HG02970 (cell line): ENCODE data around the gene LIPC.
"Not testable (repeated sequence)": the region's sequence is repeated elsewhere in the genome, so short reads cannot be mapped to it uniquely, and the experiment has no call there.

Experiments used
- ATAC-seq: cut with Tn5 transposase; IDR thresholded peaks from one replicate; pipeline ENCODE4 v1.9.1; 2021; ENCODE audit warnings: mild to moderate bottlenecking, moderate library complexity, moderate number of reproducible peaks; ENCODE audit not compliant: unreplicated experiment, low FRiP score

The LIPC gene

DNA sequence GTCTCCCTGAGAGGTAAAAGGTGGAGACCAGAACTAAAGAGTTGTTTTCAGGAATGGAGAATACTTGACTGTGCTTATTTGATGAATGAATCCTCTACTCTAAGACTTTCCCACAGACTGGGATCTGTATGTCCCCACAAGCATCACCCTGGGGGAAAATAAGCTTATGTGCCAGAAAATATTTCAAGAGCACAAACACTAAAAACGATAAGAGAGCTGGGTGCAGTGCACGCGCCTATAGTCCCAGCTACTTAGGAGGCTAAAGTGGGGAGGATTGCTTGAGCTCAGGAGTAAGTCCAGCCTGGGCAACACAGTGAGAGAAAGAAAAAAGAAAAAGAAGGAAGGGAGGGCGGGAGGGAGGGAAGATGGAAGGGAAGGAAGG lies 167.0 kb downstream of the LIPC start:
- ATAC-seq: no peak

DNA sequence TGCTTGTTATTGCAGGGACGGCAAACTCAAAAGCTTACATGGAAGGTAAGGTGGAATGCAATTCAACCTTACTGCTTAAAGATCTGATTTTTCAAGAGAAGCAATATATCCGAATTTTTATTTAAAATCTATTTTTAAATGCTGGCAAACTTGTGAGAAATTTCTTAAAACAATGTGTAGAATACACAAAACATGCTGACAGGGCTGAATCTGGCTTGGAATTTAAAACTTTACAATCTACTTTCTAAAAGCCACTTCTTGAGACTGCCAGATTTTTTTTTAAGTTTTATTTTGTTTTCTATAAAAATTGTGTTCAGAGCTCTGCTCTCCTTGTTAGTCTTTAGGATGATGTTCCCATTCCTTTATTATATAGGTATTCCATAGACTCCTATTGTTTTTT lies 171.0 kb downstream of the LIPC start:
- ATAC-seq: no peak

DNA sequence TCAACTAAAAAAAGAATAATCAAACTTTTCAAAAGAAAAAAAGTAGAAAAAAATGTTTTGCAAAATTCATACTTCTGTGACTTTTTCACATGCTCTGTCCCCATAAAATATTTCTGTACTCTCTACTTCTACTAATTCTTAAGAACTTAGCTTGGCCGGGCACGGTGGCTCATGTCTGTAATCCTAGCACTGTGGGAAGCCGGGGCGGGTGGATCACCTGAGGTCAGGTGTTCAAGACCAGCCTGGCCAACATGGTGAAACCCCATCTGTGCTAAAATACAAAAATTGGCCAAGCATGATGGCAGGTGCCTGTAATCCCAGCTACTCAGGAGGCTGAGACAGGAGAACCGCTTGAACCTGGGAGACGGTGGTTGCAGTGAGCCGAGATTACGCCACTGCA lies 172.1 kb downstream of the LIPC start:
- not testable (repeated sequence) for ATAC-seq

DNA sequence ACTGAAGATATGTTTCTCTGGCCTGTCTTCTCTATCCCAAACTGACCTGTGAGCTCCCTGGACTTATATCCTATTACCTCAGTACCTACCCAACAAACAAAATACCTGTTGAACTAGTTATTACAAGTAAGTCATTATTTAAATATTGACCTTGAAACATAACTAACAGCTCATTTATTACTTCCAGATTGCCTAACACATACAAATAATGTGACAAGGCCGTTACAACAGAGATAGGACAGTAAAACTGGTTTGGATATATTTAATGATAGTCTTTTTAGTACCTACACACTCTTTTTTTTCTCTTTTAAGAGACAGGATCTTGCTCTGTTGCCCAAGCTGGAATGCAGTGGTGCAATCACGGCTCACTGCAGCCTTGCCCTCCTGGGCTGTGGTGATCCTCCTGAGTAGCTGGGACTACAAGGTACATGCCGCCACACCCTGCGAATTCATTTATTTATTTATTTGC lies 172.7 kb downstream of the LIPC start:
- no peak for ATAC-seq

DNA sequence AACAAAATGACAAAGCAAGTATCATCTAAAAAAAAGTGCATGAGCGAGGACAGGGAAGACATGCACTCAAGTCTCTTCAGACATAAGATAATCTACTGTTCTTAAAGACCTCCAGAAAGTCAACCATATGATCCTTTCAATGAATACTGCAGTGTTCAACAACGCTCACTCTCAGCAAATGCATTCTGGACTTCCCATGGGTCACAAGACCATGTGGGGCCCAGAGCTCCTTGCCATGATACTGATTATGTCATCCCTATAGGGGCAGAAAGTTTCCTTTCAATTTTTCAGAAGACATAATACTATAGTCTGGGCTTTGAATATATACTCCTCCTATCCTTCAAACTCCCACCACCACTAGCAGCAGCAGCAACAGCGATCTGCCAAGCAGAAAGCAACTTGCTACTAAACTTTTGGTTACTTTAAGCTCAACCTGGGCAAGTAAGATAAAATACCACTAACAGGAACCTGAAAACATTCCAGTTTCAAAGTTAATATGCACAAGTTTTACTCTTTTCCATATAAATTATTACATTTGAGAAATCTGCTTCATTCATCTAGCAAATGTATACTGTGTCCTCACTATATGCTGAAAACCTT lies 174.2 kb downstream of the LIPC start:
- no peak for ATAC-seq

DNA sequence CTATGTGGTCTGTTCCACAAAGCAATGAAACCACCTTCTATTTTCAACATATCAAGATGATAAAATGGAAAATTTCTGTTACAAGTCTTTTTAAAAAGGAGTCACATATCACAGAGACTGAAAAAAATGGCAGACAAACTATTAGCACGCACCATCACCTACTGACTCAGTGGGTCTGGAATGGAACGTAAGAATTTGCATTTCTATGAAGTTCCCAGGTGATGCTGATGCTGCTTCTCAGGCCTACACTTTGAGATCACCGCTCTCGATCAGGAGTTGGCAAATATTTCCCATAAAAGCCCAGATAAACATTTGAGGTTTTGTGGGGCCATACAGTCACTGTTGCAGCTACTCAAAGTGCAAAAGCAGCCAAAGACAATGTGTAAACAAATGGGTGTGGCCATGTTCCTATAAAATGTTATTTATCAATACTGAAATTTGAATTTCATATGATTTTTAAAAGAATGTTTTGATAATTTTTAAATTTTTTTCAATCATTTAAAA lies 174.8 kb downstream of the LIPC start:
- no peak for ATAC-seq

DNA sequence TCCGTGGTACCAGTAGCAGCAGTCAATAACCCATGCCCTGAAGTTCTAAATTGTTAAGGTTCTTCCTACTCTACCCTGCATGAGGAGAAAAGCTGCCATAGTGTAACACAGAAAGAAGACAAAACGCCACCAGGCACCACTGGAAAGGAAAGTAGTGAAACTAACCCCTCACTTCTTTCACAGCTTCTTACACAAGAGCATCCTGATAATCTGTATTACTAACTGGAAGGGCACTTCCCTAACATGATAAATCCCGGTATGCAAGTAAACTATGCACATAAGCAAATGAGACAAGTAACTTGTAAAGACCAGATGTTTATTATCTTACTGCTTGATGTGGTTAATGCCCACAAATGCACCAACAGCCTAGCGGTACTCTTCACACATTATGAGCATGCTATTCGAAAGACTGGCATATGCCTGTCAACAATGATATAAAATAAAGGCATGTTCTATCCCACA lies 176.4 kb downstream of the LIPC start:
- ATAC-seq: no peak

DNA sequence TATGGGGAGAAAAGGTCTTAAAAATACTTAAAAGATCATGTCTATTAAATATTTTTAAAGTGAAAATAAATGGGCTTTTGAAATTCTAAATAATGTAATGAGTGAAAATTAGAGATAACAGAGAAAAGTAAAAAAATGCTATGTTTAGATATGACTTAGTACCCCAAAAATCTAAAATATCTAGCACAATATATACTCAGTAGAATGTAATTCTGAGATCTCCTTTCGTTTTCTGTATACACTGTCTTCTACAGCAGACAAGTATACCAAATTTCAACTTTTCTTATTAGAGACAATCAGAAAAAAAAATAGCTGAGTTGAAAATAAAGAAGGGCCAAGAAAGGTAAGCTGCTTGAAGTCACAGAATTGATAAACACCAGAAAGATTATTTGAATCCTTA lies 176.9 kb downstream of the LIPC start:
- ATAC-seq: no peak

DNA sequence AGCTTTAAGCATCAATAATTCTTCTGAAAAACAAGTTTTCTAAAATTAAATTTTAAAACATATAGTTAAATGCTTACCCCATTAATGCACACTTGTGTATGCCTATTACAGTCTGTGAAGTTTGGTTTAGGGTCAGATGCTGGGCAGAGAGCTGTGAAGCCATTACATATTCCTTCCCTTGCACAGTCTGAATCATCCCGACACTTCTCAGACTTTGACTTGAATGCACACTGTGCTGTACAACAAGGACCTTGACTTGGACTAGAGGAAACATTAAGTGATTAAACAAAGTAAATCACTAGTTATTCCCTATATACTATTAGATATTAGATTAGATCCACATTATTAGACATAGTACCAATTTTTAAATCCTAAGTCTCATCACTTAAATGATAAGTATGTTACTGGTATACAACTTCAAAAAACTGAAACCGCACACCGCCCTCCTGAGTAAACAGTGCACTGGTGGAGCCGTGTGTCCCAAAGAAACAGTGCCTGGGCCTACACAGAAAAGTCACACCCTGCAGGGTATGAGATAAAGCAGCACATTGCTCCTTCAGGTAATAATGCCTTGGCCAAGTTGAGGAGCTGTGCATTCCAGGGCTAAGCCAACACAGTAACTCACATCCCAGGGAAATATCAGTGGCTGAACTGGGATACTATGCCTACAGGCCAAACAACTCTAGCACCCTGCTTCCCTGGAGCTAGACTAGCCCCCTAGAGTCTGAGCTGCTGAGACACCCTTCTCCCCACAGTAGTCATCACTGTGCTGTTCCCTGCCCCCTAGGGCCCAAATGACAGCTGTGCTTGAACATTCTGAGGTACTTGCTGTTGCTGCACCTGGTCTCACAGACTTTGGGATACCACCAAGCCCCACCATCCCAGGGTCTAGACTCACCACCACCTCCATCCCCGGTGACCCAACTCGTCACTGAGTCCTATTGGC lies 180.2 kb downstream of the LIPC start:
- no peak for ATAC-seq

DNA sequence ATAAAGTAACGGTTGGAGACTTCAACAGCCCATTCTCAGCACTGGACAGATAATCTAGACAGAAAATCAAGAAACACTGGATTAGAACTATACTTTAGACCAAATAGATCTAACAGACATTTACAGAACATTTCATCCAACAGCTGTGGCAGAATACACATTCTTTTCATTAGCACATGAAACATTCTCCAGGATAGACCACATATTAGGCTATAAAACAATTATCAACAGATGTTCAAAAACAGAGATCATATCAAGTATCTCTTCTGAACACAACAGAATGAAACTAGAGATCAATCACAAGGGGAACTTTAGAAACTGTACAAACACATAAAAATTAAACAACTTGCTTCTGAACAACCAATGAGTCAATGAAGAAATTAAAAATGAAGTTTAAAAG lies 184.4 kb downstream of the LIPC start:
- no peak for ATAC-seq
